Mammary epithelial cell (primary cell): Measurements from ENCODE around the gene PPIL1.

Experiments
- CTCF ChIP-seq, 2 donors: IDR thresholded peaks in 1 of 2; conservative IDR thresholded peaks in 1 of 2; 2 replicates each; pipeline ENCODE4 v1.5.1; 2011 to 2012; ENCODE audit warnings: inconsistent platforms in 2 of 2, low read length in 2 of 2, mild to moderate bottlenecking in 2 of 2, control low read depth in 1 of 2, low read depth in 1 of 2; ENCODE audit not compliant: insufficient read depth in 1 of 2; ENCODE audit errors: extremely low read depth in 1 of 2
- EZH2 ChIP-seq: IDR thresholded peaks from 2 replicates; pipeline ENCODE4 v1.6.1; 2012; ENCODE audit warnings: low read length, inconsistent platforms, borderline replicate concordance

- TF ChIP-seq EZH2 (no peak), CTCF (conservative IDR thresholded peaks at IDR 0.05 in 1 of 2, IDR thresholded peaks at IDR 0.05 in 1 of 2; ENCODE audit: extremely low read depth in 1 of 2, insufficient read depth in 1 of 2, low read depth in 1 of 2, low read length in 2 of 2) (no peak)
These were observed 16.1 kb downstream of the PPIL1 start for GRCh38 chr6:36858407-36858981.
